ENCODE results near the gene DOCK8.
"Not testable (repeated sequence)": the region's sequence is repeated elsewhere in the genome, so short reads cannot be mapped to it uniquely, and the experiment has no call there.

Gene DOCK8

GRCh38 chr9:401223-401622 is 186.6 kb downstream of the DOCK8 start:
- no peaks in the 10 kb centered on the region for H3K36me3 ChIP-seq (ENCODE audit: insufficient read depth)
- TF ChIP-seq CTCF (conservative IDR thresholded peaks at IDR 0.05; ENCODE audit: low read depth, low read length), result no peak
- no peaks in the 10 kb centered on the region for H3K4me1 ChIP-seq (ENCODE audit: low read depth, poor library complexity, severe bottlenecking)

GRCh38 chr9:404234-404633 is 189.6 kb downstream of the DOCK8 start:
- no peak overlapping the region for H3K4me3 ChIP-seq (IDR thresholded peaks at IDR 0.05; ENCODE audit: insufficient read depth, low read depth, low read length)
- H3K4me1 ChIP-seq (ENCODE audit: low read depth, poor library complexity, severe bottlenecking), result no peaks in the 10 kb centered on the region
- H3K27ac ChIP-seq, result no peak overlapping the region
- no peak for TF ChIP-seq CTCF (conservative IDR thresholded peaks at IDR 0.05; ENCODE audit: low read depth, low read length)
- no peak overlapping the region for H2AFZ ChIP-seq (ENCODE audit: low read depth)
- H3K9ac ChIP-seq, result no peak overlapping the region
- no peak overlapping the region for H3K4me2 ChIP-seq
- no peaks in the 10 kb centered on the region for H3K79me2 ChIP-seq (ENCODE audit: insufficient read depth, low read depth)
- H3K36me3 ChIP-seq (ENCODE audit: insufficient read depth), result no peaks in the 10 kb centered on the region
- no peaks in the 10 kb centered on the region for H4K20me1 ChIP-seq (ENCODE audit: insufficient read depth)
- H3K27me3 ChIP-seq (ENCODE audit: insufficient read depth, low read depth), result no peaks in the 10 kb centered on the region

More at GRCh38 chr9:401223-401622, 186.6 kb downstream of the DOCK8 start:
- H3K4me2 ChIP-seq, result no peak overlapping the region
- H3K4me3 ChIP-seq (IDR thresholded peaks at IDR 0.05; ENCODE audit: insufficient read depth, low read depth, low read length), result no peak overlapping the region
- no peak overlapping the region for H2AFZ ChIP-seq (ENCODE audit: low read depth)
- H3K27ac ChIP-seq, result no peak overlapping the region
- no peaks in the 10 kb centered on the region for H4K20me1 ChIP-seq (ENCODE audit: insufficient read depth)
- H3K9ac ChIP-seq, result no peak overlapping the region
- no peaks in the 10 kb centered on the region for H3K27me3 ChIP-seq (ENCODE audit: insufficient read depth, low read depth)
- H3K79me2 ChIP-seq (ENCODE audit: insufficient read depth, low read depth), result no peaks in the 10 kb centered on the region

- Histone ChIP-seq H3K36me3 (ENCODE audit: insufficient read depth) (no peaks in the 10 kb centered on the region), H3K27ac (no peak overlapping the region), H2AFZ (ENCODE audit: low read depth) (no peak overlapping the region), H3K4me2 (no peak overlapping the region), H3K9ac (no peak overlapping the region), H3K79me2 (ENCODE audit: insufficient read depth, low read depth) (no peaks in the 10 kb centered on the region), H3K27me3 (ENCODE audit: insufficient read depth, low read depth) (no peaks in the 10 kb centered on the region), H3K4me3 (IDR thresholded peaks at IDR 0.05; ENCODE audit: insufficient read depth, low read depth, low read length) (no peak overlapping the region), H4K20me1 (ENCODE audit: insufficient read depth) (no peaks in the 10 kb centered on the region), H3K4me1 (ENCODE audit: low read depth, poor library complexity, severe bottlenecking) (no peaks in the 10 kb centered on the region)
- no peak for TF ChIP-seq CTCF (conservative IDR thresholded peaks at IDR 0.05; ENCODE audit: low read depth, low read length)
These were observed 190.7 kb downstream of the DOCK8 start for GRCh38 chr9:405341-405740.

- Histone ChIP-seq H3K4me3 (IDR thresholded peaks at IDR 0.05; ENCODE audit: insufficient read depth, low read depth, low read length) (no peak overlapping the region), H3K79me2 (ENCODE audit: insufficient read depth, low read depth) (no peaks in the 10 kb centered on the region), H3K27ac (no peak overlapping the region), H4K20me1 (ENCODE audit: insufficient read depth) (no peaks in the 10 kb centered on the region), H3K9ac (no peak overlapping the region), H3K4me2 (no peak overlapping the region), H3K27me3 (ENCODE audit: insufficient read depth, low read depth) (no peaks in the 10 kb centered on the region), H2AFZ (ENCODE audit: low read depth) (no peak overlapping the region), H3K36me3 (ENCODE audit: insufficient read depth) (no peaks in the 10 kb centered on the region), H3K4me1 (ENCODE audit: low read depth, poor library complexity, severe bottlenecking) (no peaks in the 10 kb centered on the region)
- TF ChIP-seq CTCF (conservative IDR thresholded peaks at IDR 0.05; ENCODE audit: low read depth, low read length), result no peak
These were observed 192.4 kb downstream of the DOCK8 start for GRCh38 chr9:406886-407654.

DNA sequence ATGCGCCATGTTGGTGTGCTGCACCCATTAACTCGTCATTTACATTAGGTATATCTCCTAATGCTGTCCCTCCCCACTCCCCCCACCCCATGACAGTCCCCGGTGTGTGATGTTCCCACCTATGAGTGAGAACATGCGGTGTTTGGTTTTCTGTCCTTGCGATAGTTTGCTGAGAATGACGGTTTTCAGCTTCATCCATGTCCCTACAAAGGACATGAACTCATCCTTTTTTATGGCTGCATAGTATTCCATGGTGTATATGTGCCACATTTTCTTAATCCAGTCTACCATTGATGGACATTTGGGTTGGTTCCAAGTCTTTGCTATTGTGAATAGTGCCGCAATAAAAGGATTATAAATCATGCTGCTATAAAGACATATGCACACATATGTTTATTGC is 195.0 kb downstream of the DOCK8 start:
- not testable (repeated sequence) for H3K36me3 ChIP-seq (ENCODE audit: insufficient read depth); H2AFZ ChIP-seq (ENCODE audit: low read depth); H3K27ac ChIP-seq; H4K20me1 ChIP-seq (ENCODE audit: insufficient read depth); H3K4me3 ChIP-seq (IDR thresholded peaks at IDR 0.05; ENCODE audit: insufficient read depth, low read depth, low read length); H3K4me1 ChIP-seq (ENCODE audit: low read depth, poor library complexity, severe bottlenecking); H3K9ac ChIP-seq; H3K27me3 ChIP-seq (ENCODE audit: insufficient read depth, low read depth); H3K4me2 ChIP-seq; H3K79me2 ChIP-seq (ENCODE audit: insufficient read depth, low read depth)
